Smooth muscle cell (in vitro differentiated cells): ENCODE data around the gene TMEM38A. TPM values are rescaled to one million over a fixed set of nuclear protein-coding genes. Genes with fewer than 3 reads are reported as not detected.
"Not testable (repeated sequence)": the region's sequence is repeated elsewhere in the genome, so short reads cannot be mapped to it uniquely, and the experiment has no call there.

Source experiments
- DNase-seq: peaks from one replicate; lab custom pipeline; 2025; ENCODE audit not compliant: unreplicated experiment; lab: John Stamatoyannopoulos, UW
- H2AFZ ChIP-seq: fragments of 200-600 bp; sonication (generic); 2 replicates; pipeline ENCODE4 v1.6.0; 2016; ENCODE audit warnings: antibody characterized with exemption, low read depth, mild to moderate bottlenecking
- H3F3A ChIP-seq: fragments of 200-600 bp; sonication (generic); 2 replicates; pipeline ENCODE4 v1.6.0; 2017; ENCODE audit warnings: antibody characterized with exemption, low read depth
- H3K27ac ChIP-seq: fragments of 200-600 bp; sonication (generic); 2 replicates; pipeline ENCODE4 v1.5.1; 2016; ENCODE audit warnings: low read depth, mild to moderate bottlenecking
- H3K27me3 ChIP-seq: fragments of 200-600 bp; sonication (generic); 2 replicates; pipeline ENCODE4 v1.6.1; 2016; ENCODE audit warnings: low read depth, mild to moderate bottlenecking
- H3K36me3 ChIP-seq: fragments of 200-600 bp; sonication (generic); 2 replicates; pipeline ENCODE4 v1.5.1; 2016; ENCODE audit warnings: low read depth
- H3K4me1 ChIP-seq: fragments of 200-600 bp; sonication (generic); 2 replicates; pipeline ENCODE4 v1.5.1; 2016; ENCODE audit warnings: low read depth
- H3K4me2 ChIP-seq: fragments of 200-600 bp; sonication (generic); 2 replicates; pipeline ENCODE4 v1.6.0; 2016; ENCODE audit warnings: mild to moderate bottlenecking
- H3K4me3 ChIP-seq: fragments of 200-600 bp; sonication (generic); 2 replicates; pipeline ENCODE4 v1.5.1; 2016; ENCODE audit warnings: mild to moderate bottlenecking
- H3K79me2 ChIP-seq: fragments of 200-600 bp; sonication (generic); 2 replicates; pipeline ENCODE4 v1.6.0; 2016; ENCODE audit warnings: low read depth, mild to moderate bottlenecking
- H3K9ac ChIP-seq: fragments of 200-600 bp; sonication (generic); 2 replicates; pipeline ENCODE4 v1.6.0; 2016; ENCODE audit warnings: low read depth
- H3K9me3 ChIP-seq: fragments of 200-600 bp; sonication (generic); replicated peaks from 2 replicates; pipeline ENCODE4 v1.5.1; 2016; ENCODE audit warnings: low read depth
- H4K20me1 ChIP-seq: fragments of 200-600 bp; sonication (generic); 2 replicates; pipeline ENCODE4 v1.6.0; 2016; ENCODE audit warnings: low read depth
- CTCF ChIP-seq: fragments of 200-600 bp; sonication (generic); IDR thresholded peaks from 2 replicates; pipeline ENCODE4 v1.5.1; 2017; ENCODE audit warnings: borderline replicate concordance, mild to moderate bottlenecking, antibody characterized with exemption; ENCODE audit not compliant: insufficient read depth, poor library complexity, severe bottlenecking
- WGBS: methylation state at CpG from one replicate; pipeline ENCODE4 v1.1.7; 2016; ENCODE audit warnings: low lambda C conversion rate; 5-methylcytosine and 5-hydroxymethylcytosine counted together
- polyA plus RNA-seq: library from polyadenylated mRNA; unstranded; fragments of >200 nt; fragmentation: Nextera tagmentation; extraction: Ambion mirVana; gene quantifications from 2 replicates; pipeline ENCODE4 v1.2.1, GENCODE V29; 2016
- total RNA-seq: library from RNA; depleted of rRNA; stranded (reverse); fragments of >200 nt; gene quantifications from 2 replicates; pipeline ENCODE4 v1.2.3, GENCODE V29; 2014

The TMEM38A gene
- total and polyA plus RNA-seq, 2 experiments from 2014 or later: 0.53 to 0.81 TPM

DNA sequence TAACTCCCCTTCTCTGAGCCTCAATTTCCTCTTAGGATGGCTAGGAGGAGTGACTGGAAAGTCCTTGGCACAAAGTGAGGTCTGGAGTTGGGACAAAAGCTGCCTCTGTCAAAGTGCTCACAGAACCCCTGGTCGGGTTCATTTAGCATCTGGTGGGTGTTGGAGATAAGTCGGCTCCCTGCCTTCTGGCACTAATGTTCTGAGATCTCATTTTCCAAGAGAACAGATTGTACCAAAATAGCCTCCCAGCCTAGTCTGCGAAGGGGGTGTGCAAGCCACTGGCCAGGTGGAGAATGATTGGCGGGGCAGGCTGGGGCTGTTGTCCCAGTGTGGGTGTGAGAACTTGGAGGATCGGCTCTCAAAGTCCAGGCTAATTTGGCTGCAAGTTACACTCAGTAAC is 38.0 kb downstream of the TMEM38A start:
- no peaks in the 10 kb centered on the region for H4K20me1 ChIP-seq
- no peak overlapping the region for H2AFZ ChIP-seq
- no peak overlapping the region for H3K4me2 ChIP-seq
- no peaks in the 10 kb centered on the region for H3K4me1 ChIP-seq
- H3K9me3 ChIP-seq: no peaks in the 10 kb centered on the region
- no peaks in the 10 kb centered on the region for H3K36me3 ChIP-seq
- peaks cover 3% of the 10 kb centered on the region for H3K27me3 ChIP-seq
- WGBS: 81% methylated on average over 5 of the region's 5 CpGs
- TF ChIP-seq CTCF: no peak
- H3K4me3 ChIP-seq: no peak overlapping the region
- H3K79me2 ChIP-seq: no peaks in the 10 kb centered on the region
- H3K9ac ChIP-seq: no peak overlapping the region
- no peak overlapping the region for H3K27ac ChIP-seq
- H3F3A ChIP-seq: no peaks in the 10 kb centered on the region
- no peak for DNase-seq

GRCh38 chr19:16702123-16702522 is 41.2 kb downstream of the TMEM38A start:
- Histone ChIP-seq H3K4me2 (no peak overlapping the region), H3K27me3 (peaks cover 8% of the 10 kb centered on the region), H3K4me1 (no peaks in the 10 kb centered on the region), H3K79me2 (no peaks in the 10 kb centered on the region), H3K9me3 (no peaks in the 10 kb centered on the region), H3K36me3 (no peaks in the 10 kb centered on the region), H4K20me1 (no peaks in the 10 kb centered on the region), H3K4me3 (no peak overlapping the region), H2AFZ (no peak overlapping the region), H3K27ac (no peak overlapping the region), H3K9ac (no peak overlapping the region), H3F3A (no peaks in the 10 kb centered on the region)
- WGBS: 47% methylated on average over 6 of the region's 6 CpGs
- DNase-seq: no peak
- no peak for TF ChIP-seq CTCF

DNA sequence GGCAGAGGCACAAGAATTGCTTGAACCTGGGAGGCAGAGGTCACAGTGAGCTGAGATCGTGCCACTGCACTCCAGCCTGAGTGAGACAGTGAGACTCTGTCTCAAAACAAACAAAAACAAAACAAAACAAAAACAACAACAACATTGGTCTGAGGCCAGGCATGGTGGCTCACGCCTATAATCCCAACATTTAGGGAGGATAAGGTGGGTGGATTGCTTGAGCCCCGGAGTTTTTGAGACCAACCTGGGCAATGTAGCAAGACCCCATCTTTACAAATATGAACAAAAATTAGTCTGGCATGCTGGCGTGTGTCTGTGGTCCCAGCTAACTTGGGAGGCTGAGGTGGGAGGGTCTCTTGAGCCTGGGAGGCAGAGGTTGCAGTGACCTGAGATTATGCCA is 42.7 kb downstream of the TMEM38A start:
- Histone ChIP-seq H3K9me3 (no peaks in the 10 kb centered on the region), H3K36me3 (no peaks in the 10 kb centered on the region), H3K4me1 (no peaks in the 10 kb centered on the region), H2AFZ (no peak overlapping the region), H3K9ac (no peak overlapping the region), H3F3A (no peaks in the 10 kb centered on the region), H3K4me3 (no peak overlapping the region), H3K79me2 (no peaks in the 10 kb centered on the region), H3K4me2 (no peak overlapping the region), H4K20me1 (no peaks in the 10 kb centered on the region), H3K27me3 (peaks cover 8% of the 10 kb centered on the region), H3K27ac (no peak overlapping the region)
- no peak for TF ChIP-seq CTCF
- no peak for DNase-seq
- WGBS: 88% methylated on average over 4 of the region's 4 CpGs

GRCh38 chr19:16710870-16711269 is 49.9 kb downstream of the TMEM38A start:
- H3F3A ChIP-seq, H3K79me2 ChIP-seq, H2AFZ ChIP-seq, H3K4me1 ChIP-seq, DNase-seq, H3K9me3 ChIP-seq, H3K27me3 ChIP-seq, H3K27ac ChIP-seq, H4K20me1 ChIP-seq, H3K4me2 ChIP-seq, H3K9ac ChIP-seq, H3K4me3 ChIP-seq, H3K36me3 ChIP-seq: not testable (repeated sequence)

DNA sequence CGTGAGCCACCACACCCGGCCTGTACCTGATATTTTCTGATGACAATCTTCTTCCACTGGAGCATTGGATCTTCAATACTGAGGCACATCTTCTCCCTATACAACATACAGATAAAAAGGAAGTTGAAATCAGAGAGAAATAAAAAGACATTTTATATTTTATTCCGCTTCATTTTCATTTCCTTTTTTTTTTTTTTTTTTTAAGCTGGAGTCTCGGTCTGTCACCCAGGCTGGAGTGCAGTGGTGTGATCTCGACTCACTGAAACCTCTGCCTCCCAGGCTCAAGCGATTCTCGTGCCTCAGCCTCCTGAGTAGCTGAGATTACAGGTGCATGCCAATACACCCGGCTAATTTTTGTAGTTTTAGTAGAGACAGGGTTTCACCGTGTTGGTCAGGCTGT is 51.4 kb downstream of the TMEM38A start:
- H3K27me3 ChIP-seq, H3K36me3 ChIP-seq, DNase-seq, H2AFZ ChIP-seq, H3K4me1 ChIP-seq, H3K27ac ChIP-seq, H4K20me1 ChIP-seq, H3K79me2 ChIP-seq, H3K9me3 ChIP-seq, H3K4me2 ChIP-seq, H3K4me3 ChIP-seq, H3K9ac ChIP-seq, H3F3A ChIP-seq: not testable (repeated sequence)
- WGBS: 81% methylated on average over 9 of the region's 9 CpGs
